Measurements from ENCODE around the gene TSC22D1. TPM values are rescaled to one million over a fixed set of nuclear protein-coding genes. Genes with fewer than 3 reads are reported as not detected.

The TSC22D1 gene
- total RNA-seq, 1 experiment from 2014 or later: 87.4 TPM

DNA sequence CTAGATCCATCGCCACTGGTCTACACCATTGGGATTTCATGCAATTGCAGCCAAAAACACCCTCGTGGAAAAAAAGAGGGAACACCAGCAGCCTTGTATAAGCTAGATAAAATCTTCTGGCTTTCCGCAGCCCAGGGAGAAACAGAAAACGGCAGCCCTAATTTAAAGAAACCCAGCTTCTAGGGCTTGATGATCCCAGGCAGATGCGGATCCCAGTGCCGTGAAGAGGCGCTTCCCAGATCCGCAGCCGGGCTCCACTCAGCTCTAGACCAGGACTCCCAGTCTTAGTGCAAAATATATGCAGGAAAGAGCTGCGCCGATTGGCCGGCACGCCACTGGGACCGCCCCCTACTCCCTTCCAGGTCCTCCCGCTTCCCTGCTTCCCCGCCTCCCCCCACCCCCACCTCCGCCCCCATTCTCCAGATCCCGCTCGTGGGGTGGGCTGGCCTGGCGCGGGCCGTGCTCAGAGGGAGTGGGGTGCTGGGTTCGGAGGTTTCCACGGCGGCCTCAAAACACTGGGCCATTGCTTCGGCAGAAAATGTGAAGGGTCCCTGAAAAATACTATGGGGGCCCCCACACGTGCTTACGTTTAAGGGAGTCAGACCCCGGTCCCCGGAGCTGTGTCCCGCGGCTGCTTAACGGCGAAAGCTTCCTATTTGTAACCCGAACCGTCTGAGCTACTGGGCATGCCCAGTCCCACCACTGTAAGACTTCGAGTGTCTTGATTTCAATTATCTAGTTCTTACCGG is 139.4 kb downstream of the TSC22D1 start:
- in situ Hi-C loops (cut with HindIII; ENCODE audit: low sequenced_read_pairs): no loop called here
- peak; percentile 98 for DNase-seq (ENCODE audit: low spot score)

DNA sequence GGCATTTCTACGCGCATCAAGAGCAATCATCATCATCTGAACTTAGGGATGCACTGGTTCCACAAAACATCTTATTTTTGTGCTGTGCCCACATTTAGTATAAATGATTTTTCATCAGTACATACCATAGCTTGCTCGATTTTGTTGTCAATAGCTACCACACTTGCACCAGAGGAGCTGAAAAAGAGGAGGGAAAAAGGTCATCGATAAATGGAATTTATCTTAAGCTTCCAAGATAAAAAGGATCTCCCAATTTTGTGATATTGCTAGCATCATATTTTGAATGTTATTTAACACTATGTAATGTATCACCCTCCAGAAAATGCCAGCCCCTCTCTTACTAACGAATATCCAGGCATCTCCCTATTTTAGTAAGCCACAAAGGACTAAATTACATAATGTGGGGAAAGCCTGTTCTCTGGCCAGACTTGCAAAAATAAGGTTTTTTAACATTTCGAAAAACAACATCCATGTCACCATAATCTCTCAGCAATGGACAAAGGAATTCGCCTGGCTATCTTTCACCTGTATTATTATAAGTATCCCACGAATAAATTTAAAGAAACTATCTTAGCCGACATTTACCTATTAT is 140.1 kb downstream of the TSC22D1 start:
- in situ Hi-C loops (cut with HindIII; ENCODE audit: low sequenced_read_pairs): no loop called here
- DNase-seq (ENCODE audit: low spot score): no peak

DNA sequence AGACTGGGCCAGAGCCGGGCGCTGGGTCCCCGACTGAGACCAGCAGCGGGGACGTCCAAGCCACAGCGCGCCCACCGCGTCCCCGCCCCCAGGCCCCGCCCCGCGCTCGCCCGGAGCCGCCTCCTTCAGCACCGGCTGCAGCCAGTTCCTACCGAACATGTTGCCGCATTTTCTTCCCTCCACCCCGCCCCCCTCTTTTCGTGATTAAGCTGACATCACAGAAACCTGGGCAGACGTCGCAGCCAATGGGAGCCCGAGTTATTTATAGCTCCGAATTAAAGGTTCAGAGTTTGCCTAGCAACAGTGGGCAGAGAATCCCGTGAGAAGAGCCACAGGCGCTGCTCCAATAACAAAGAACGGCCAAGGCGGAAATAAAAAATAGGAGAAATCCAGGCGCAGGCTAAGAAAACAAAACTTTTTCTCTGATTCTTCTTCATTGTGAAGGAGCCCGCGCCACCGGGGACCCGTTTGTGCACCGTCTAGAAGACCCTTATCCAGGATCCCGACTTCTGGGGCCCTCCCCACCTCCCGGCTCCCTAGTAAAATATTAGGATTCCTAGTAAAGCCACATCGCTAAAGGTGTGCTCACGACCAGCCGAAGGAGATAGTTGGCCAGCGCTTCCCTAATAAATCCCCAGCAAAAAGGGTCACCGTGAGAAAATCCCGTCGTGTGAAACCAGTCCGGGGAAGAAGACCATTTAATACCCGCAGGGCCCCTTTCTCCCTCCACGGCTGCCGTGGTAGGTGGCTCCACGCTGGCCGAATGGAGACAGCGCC is 140.8 kb downstream of the TSC22D1 start:
- DNase-seq (ENCODE audit: low spot score): peak; percentile 100
- in situ Hi-C loops (cut with HindIII; ENCODE audit: low sequenced_read_pairs): no loop called here

DNA sequence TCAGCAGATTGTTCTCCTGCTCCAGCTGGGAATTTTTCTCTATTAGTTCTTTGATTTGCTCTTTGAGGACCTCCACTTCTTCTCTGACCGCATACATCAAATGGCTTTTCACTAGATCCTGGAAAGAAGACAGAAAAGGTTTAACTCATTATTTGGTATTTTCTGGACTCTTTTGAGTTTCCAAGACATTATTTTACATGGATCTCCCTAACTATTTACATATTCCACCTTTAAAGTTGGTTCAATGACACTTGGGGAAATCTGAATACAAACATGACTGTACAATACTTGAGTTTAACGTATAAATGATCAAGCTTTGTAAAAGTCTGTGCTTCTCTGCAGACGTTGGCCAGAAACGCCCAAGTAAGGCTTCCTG is 141.4 kb downstream of the TSC22D1 start:
- in situ Hi-C loops (cut with HindIII; ENCODE audit: low sequenced_read_pairs): no loop called here
- no peak for DNase-seq (ENCODE audit: low spot score)

DNA sequence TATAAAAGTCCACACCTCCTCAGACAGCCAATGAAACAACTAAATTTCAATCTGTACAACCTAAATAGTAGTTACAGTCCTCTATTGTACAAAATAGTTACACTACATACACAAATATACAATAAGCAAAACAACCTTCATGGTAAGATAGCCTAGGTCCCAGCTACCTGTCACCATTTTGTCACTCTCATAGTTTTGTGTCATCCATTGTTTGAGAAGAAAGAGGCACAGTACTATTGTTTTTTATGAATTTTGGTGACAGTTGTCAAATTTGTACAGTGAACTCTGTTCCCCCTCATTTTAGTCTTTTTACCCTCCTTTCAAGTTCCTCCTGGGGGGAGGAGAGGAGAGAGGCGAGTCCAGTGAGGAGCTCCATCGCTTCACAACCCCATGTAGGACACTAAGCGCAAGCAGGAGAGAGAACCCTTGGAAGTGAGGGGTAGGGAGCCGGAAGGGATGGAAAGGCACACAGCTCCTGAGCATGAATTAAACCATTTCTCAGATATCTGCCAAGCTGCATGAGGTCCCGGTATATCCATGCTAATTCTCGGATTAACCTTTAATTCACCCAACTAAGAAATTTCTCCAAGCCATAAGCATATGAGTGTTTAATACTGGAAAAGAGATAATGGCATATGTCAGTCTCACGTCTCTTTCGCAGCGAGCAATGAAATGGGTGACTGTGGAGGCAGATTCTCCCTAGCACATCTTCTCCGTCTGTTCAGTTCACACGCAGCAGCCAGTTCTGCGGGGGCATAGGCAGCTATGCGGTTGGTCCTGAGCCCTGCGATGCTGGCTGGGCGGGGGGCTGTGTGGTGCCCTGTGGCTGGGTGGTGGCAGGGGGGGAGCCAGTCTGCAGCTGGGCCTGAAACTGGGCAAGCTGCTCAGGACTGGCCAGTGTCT is 142.0 kb downstream of the TSC22D1 start:
- DNase-seq (ENCODE audit: low spot score): no peak
- in situ Hi-C loops (cut with HindIII; ENCODE audit: low sequenced_read_pairs): no loop called here

DNA sequence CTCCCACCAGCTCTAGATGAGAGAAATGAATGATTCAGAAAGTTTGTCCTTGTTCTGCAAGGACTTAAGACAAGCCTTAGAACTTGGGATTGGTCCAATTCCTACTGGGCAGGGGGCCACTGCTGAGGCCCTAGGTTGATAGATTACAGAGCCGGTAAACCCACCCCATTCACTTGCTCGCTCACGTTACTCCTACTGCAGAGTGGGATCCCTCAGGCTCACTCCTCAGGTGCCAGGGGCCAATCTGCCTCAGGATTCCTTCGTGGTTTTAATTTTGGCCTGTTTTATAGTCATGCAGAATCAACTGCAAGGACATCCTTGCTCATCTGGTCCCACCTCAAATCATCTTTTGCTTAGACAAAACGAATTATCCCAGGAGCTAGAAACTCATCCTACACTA is 143.5 kb downstream of the TSC22D1 start:
- in situ Hi-C loops (cut with HindIII; ENCODE audit: low sequenced_read_pairs): no loop called here
- peak; percentile 26 for DNase-seq (ENCODE audit: low spot score)

DNA sequence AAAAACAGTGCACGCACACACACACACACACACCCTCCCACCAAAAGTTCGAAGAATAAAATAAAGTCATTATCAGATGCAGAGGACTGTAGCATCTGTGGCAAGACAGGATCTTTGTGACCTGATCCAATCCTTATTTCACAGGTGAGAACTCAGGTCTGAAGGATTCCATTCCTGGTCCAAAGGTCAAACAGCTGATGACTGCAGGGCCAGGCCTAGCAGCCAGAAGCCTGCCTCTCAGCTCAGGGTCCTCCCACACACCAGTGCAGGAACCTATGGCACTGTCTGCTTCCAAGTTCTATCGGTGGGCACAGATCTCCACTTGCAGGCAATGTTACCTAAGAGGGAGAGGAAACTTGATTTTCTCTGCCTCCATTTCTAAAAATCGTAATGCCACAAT is 145.0 kb downstream of the TSC22D1 start:
- in situ Hi-C loops (cut with HindIII; ENCODE audit: low sequenced_read_pairs): no loop called here
- DNase-seq (ENCODE audit: low spot score): no peak

DNA sequence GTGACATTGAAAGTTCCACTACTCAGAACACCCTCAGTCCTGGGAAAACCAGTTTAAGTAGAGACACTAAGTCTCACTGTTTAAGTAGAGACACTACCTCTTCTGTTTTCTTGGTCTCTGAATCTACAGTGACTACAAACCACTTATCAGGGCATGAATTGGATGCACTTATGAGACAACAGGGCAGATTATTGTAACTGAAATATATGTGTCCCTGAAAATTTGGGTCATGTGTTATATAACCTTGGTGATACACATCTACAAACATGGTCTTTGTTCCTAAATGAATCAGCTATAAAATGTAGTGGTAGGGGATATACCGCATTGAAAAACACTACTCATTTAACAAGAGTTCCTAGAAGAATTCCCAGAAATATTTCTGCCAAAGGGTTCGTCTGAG is 146.8 kb downstream of the TSC22D1 start:
- no peak for DNase-seq (ENCODE audit: low spot score)
- in situ Hi-C loops (cut with HindIII; ENCODE audit: low sequenced_read_pairs): no loop called here

DNA sequence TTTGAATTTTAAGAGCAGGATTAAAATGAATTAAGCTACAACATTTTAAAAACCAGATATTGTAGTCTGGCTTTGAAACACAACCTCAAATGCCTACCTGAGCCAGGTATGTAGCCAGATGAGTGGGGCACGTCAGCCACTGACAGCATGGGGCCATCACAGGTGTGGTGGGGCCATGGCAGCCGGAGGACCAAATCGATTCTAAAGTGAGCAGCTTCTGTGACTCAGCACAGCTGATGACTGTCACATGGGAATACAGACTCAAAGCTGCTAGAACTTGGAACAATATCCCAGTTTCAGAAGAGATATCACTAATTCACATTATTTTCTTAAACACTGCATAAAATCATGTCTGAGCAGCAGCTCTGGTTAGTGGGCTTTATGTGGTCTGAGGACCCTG is 149.7 kb downstream of the TSC22D1 start:
- in situ Hi-C loops (cut with HindIII; ENCODE audit: low sequenced_read_pairs): no loop called here

DNA sequence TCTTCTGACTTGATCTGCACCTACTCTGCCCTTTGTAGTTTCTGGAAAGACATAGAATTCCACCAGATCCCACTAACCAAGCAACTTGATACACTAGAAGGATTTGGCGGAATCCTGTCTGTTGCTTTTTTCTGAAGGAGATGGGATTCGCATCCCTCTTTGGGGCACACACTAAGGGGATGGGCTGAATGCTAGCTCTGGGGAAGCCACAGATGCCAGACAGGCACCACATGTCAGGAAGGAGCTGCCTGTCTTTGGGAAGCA is 150.4 kb downstream of the TSC22D1 start:
- no peak for DNase-seq (ENCODE audit: low spot score)
- in situ Hi-C loops (cut with HindIII; ENCODE audit: low sequenced_read_pairs): no loop called here

More for the DNA sequence above, 149.7 kb downstream of the TSC22D1 start:
- DNase-seq (ENCODE audit: low spot score): no peak

DNA sequence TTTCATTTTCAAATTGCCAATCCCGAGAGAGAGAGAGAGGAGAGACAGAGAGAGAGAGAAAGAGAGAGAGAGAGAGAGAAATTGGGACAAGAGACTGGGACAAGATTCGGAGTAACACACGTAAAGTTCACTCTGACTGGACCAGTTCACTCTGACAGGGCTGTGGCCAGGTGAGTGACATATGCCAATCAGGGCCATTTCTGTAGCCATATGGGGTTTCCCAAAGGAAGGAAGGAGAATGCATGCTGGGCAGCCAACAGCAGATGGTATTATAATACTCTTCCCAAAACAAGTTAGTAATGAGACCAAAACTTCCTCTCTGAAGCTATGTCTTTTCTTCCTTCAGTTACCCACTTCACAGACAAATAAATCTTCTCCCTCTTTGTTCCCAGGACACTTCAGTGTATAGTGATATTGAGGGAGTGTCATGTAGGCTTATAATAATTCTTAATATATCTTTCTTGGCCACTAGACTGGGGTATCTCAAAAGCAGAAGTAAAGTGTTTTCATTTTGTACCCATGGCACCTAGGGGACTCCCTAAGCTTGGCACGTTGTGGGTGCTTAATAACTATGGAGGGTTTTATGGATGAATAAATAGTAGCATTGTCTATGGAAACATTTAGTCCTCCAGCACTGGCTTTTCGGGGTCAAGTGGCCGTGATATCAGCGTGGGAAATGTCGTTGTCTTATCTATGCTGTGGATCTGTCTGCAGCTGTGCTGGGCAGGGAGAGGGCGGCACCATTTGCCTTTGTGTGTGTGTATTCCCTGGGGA is 150.9 kb downstream of the TSC22D1 start:
- DNase-seq (ENCODE audit: low spot score): no peak
- in situ Hi-C loops (cut with HindIII; ENCODE audit: low sequenced_read_pairs): no loop called here

DNA sequence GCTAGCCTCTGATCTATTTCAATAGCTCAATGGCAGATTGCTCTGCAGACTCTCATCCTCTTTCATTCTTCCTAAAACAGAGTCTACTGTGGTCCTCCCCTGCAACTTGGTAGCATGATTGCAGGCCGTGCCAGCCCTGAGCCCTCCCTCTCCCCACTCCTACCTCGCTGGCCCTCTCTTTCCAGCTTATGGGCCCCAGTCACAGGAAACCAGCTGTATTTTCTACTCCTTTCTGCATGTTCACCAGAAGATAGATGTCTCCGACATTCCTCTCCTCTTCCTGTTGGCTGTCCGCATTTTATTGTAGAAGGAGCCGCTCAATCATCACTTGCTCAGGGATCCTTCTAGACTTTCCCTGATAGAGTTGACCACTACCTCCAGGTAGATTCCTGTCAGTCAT is 152.3 kb downstream of the TSC22D1 start:
- in situ Hi-C loops (cut with HindIII; ENCODE audit: low sequenced_read_pairs): no loop called here
- no peak for DNase-seq (ENCODE audit: low spot score)

DNA sequence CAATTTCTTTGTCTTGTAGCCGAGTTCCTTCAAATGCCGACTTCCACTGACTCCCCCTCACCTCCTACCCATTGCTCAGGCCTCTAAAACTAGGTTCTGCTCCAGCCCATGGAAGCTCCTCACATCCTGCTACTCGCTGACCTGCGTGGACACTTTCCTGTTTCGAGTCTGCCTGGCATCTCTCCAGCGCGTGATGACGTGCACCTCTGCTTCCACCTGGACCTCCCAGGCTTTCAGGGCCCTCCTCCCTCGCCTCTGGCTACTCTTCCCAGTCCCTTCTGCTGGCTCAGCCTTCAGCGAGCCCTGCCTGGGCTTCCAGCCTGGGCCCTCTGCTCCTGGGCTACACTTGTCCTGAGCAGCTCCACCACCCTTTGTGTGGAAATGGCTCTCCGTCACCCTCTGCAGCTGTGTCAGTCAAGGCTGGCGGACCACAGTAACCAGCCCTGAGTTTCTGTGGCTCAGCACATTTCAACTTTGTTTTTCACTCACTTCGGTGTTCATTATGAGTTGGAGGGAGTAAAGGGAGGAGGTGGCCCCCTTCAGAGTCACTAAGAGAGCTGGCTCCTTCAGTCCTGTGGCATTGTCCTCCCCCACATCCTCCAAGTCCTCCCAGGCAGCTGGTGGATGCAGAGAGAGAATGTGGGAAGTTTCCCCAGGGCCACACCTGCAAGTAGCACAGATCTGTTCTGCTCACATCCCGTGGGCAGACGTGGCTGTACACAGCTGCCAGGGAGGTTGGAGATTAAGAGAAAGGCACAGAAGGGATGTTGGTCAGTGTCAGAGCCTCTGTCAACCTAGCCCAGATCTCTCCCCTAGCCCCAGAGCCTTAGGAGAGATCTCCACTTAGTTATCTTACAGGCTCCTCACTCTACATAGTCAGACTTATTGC is 153.1 kb downstream of the TSC22D1 start:
- DNase-seq (ENCODE audit: low spot score): no peak
- in situ Hi-C loops (cut with HindIII; ENCODE audit: low sequenced_read_pairs): no loop called here

DNA sequence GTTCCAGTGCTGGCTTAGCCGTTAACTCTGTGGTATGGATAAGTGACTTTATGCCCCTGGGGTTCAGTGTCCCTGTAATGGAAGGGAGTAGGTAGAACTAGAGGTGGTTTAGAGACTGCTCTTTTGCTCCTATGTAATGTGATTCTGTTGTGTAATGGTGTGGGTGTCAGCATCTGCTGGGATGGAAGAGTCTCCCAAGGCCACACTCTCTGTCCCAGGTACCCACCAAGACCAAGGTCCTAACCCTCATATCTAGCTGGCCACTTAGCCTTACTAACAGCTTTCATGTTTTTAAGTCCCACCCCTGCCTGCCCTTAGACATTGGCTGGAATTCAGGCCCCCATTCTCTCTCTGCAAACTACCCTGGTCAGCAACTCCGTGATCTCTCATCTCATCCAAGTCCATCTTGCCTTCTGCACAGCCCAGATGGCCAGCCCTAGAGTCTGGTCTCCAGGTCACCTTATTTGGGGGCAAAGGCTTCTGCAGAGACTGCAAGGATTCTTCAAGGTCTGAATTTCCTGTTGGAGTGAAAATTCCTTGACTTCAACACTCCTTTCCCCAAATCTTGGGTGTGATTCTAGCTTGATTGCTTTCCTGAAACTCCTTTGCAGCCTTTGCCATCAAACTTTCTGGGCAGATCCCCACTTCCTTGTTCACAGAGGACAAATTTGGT is 154.1 kb downstream of the TSC22D1 start:
- DNase-seq (ENCODE audit: low spot score): no peak
- in situ Hi-C loops (cut with HindIII; ENCODE audit: low sequenced_read_pairs): no loop called here

DNA sequence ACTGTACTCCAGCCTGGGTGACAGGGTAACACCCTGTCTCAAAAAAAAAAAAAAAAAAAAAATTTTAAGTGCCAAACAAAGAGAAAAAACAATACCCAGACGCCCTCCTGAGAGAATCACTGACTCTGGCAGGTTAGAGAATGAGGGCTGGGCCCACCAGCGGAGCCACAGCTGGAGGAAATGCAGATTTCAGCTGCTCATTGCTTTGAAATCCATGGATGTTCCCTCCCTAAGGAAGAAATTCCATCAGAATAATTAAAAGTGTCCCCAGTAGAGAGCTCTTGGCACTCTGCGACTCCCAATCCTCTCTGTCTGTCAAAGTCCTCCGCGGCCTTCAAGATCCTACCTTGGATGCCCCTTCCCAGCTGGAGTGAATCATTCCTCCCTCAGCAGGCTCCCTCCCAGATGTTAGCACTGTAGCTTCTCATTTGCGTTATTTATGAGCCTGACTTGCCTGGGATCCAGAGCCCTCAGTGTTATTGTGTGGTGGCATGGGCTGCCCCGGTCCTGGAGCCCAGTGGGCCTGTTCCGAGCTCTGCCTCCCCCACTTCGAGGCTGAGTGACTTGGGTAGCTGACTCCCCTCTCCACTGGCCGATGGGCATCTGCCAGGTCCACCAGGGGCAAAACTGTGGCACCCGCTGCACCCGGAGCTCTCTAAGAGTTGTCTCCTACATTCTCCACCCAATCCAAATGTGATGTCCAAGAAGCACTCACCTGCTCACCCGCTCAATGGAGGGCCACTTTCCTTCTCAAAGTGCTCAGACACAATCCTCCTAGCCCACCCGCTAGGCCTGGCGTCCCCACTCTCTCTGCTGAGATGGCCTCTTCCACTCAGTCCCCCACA is 155.5 kb downstream of the TSC22D1 start:
- no peak for DNase-seq (ENCODE audit: low spot score)
- in situ Hi-C loops (cut with HindIII; ENCODE audit: low sequenced_read_pairs): no loop called here

DNA sequence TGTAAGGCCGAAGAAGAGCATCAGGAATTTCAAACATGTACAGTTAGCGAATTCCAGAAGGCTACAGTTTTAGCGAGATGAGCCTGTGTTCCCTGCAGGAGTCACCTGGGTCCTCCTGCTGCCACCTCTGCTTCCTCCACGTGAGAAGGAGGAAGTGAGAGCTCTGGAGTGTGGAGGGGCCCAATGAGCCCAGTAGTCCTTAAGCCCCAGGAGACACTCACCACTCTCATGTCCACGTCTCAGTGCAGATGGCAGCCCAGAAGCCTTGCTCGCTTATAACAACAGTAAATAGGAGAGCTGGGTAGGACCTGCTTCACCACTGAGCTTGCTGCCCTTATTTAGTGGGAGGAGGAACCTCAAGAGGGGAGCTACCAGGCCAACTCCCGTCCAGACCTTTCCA is 158.3 kb downstream of the TSC22D1 start:
- in situ Hi-C loops (cut with HindIII; ENCODE audit: low sequenced_read_pairs): no loop called here
- no peak for DNase-seq (ENCODE audit: low spot score)

DNA sequence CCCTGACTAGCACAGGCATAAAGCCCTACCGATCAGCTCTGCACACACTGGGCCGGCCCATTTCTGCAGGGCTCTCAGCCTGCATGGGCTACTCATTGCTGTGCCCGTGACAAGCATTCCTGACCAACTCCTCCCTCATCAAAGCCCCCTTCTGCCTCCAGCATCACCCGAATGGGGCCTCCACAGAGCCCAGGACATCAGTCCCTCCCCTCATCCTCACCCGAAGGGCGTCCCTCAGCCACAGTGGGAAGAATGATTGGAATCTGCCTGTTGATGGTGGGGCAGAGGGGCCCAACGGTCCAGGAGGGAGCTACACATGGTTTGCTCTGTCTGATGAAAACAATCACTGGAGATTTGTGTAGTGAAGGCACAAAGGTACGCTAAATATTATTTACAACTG is 158.7 kb downstream of the TSC22D1 start:
- in situ Hi-C loops (cut with HindIII; ENCODE audit: low sequenced_read_pairs): no loop called here
- DNase-seq (ENCODE audit: low spot score): no peak

Data from G401 (cell line).